HEK293T (cell line): ENCODE results near the gene CINP.

Experiments
- BHLHE40 ChIP-seq: fragments of 450-650 bp; IDR thresholded peaks from 2 replicates; pipeline ENCODE4 v1.6.1; 2016; ENCODE audit warnings: mild to moderate bottlenecking, moderate library complexity, borderline replicate concordance
- CTBP1 ChIP-seq: fragments of 450-650 bp; IDR thresholded peaks from 2 replicates; pipeline ENCODE4 v1.6.1; 2016; ENCODE audit warnings: borderline replicate concordance
- ELF4 ChIP-seq: fragments of 450-650 bp; IDR thresholded peaks from 2 replicates; pipeline ENCODE4 v1.6.1; 2017; ENCODE audit warnings: antibody characterized with exemption
- FOXA1 ChIP-seq: fragments of 450-650 bp; IDR thresholded peaks from 2 replicates; pipeline ENCODE4 v1.6.1; 2016; ENCODE audit warnings: mild to moderate bottlenecking
- FOXK2 ChIP-seq: fragments of 450-650 bp; IDR thresholded peaks from 2 replicates; pipeline ENCODE4 v1.6.1; 2016; ENCODE audit warnings: mild to moderate bottlenecking
- FOXM1 ChIP-seq: fragments of 450-650 bp; IDR thresholded peaks from 2 replicates; pipeline ENCODE4 v1.6.1; 2017; ENCODE audit warnings: mild to moderate bottlenecking, borderline replicate concordance
- NFRKB ChIP-seq: fragments of 450-650 bp; IDR thresholded peaks from 2 replicates; pipeline ENCODE4 v1.6.1; 2016; ENCODE audit warnings: mild to moderate bottlenecking, moderate library complexity
- PKNOX1 ChIP-seq: fragments of 450-650 bp; IDR thresholded peaks from 2 replicates; pipeline ENCODE4 v1.6.1; 2016
- TARDBP ChIP-seq: fragments of 450-650 bp; IDR thresholded peaks from 2 replicates; pipeline ENCODE4 v1.6.1; 2016
- ZNF384 ChIP-seq: fragments of 450-650 bp; IDR thresholded peaks from 2 replicates; pipeline ENCODE4 v1.6.1; 2016

DNA sequence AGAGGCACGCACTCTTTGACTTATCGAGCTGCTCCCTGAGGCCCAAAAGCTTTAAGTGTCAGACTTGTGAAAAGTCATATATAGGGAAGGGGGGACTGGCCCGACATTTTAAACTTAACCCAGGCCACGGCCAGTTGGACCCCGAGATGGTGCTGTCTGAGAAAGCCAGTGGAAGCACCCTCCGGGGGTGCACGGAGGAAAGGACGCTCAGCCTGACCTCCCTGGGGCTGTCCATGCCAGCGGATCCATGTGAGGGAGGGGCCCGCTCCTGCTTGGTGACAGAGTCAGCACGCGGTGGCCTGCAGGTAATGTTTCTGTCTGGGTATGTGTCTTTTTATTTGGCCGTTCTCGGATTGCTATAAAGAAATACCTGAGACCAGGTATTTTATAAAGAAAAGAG lies 36.1 kb downstream of the CINP start:
- no peak for TF ChIP-seq FOXK2
- TF ChIP-seq CTBP1: no peak
- no peak for TF ChIP-seq NFRKB
- no peak for TF ChIP-seq PKNOX1
- TF ChIP-seq FOXM1: no peak
- no peak for TF ChIP-seq ELF4
- TF ChIP-seq BHLHE40: no peak
- no peak for TF ChIP-seq FOXA1
- no peak for TF ChIP-seq ZNF384
- TF ChIP-seq TARDBP: no peak
